Mesenchymal stem cell (in vitro differentiated cells and primary cell): ENCODE results near the gene ZC3H4.

ENCODE experiments used
- DNase-seq: peaks from one replicate; pipeline ENCODE4 v3.0.0-alpha.2; 2013
- H2AFZ ChIP-seq: one replicate; pipeline ENCODE4 v1.6.1; 2013; ENCODE audit warnings: low read depth, mild to moderate bottlenecking, control low read depth, inconsistent platforms, low read length, moderate library complexity
- H2AK5ac ChIP-seq: 2 replicates; pipeline ENCODE4 v1.6.1; 2013; ENCODE audit warnings: low read length, moderate library complexity, mild to moderate bottlenecking, inconsistent platforms; ENCODE audit not compliant: severe bottlenecking
- H2BK120ac ChIP-seq: one replicate; pipeline ENCODE4 v1.6.1; 2013; ENCODE audit warnings: low read depth, mild to moderate bottlenecking, inconsistent platforms, low read length, moderate library complexity
- H2BK12ac ChIP-seq, 2 experiments: one replicate each; pipeline ENCODE4 v1.6.1; 2013; ENCODE audit warnings: inconsistent platforms in 2 of 2, low read length in 2 of 2, mild to moderate bottlenecking in 2 of 2, moderate library complexity in 2 of 2, control low read depth in 1 of 2
- H2BK15ac ChIP-seq: one replicate; pipeline ENCODE4 v1.6.1; 2013; ENCODE audit warnings: mild to moderate bottlenecking, low read depth, inconsistent platforms; ENCODE audit not compliant: poor library complexity, severe bottlenecking
- H2BK5ac ChIP-seq: 2 replicates; pipeline ENCODE4 v1.6.1; 2013; ENCODE audit warnings: low read depth, mild to moderate bottlenecking, low read length, control low read depth, inconsistent platforms; ENCODE audit not compliant: poor library complexity, severe bottlenecking
- H3K14ac ChIP-seq, 2 experiments: one replicate each; pipeline ENCODE4 v1.6.1; 2013; ENCODE audit warnings: inconsistent platforms in 2 of 2, low read length in 2 of 2, control low read depth in 1 of 2, mild to moderate bottlenecking in 1 of 2, moderate library complexity in 1 of 2
- H3K18ac ChIP-seq, 2 experiments: one replicate each; pipeline ENCODE4 v1.6.1; 2013; ENCODE audit warnings: inconsistent platforms in 2 of 2, low read length in 2 of 2, control low read depth in 1 of 2, low read depth in 1 of 2, mild to moderate bottlenecking in 1 of 2
- H3K23ac ChIP-seq, 2 experiments: one replicate each; pipeline ENCODE4 v1.6.1; 2013; ENCODE audit warnings: inconsistent platforms in 2 of 2, low read length in 2 of 2, mild to moderate bottlenecking in 2 of 2, moderate library complexity in 2 of 2, control low read depth in 1 of 2
- H3K27ac ChIP-seq: 2 replicates; pipeline ENCODE4 v1.5.1; 2013; ENCODE audit warnings: mild to moderate bottlenecking, moderate library complexity, low read length, control low read depth, inconsistent platforms; ENCODE audit not compliant: poor library complexity, severe bottlenecking
- H3K27me3 ChIP-seq, 2 experiments: 2 replicates each; pipeline versions ENCODE4 v1.6.1 to v1.7.0; 2013; ENCODE audit warnings: low read length in 2 of 2, mild to moderate bottlenecking in 2 of 2, moderate library complexity in 2 of 2, control low read depth in 1 of 2, inconsistent platforms in 1 of 2; ENCODE audit not compliant: control insufficient read depth in 1 of 2, insufficient read depth in 1 of 2
- H3K36me3 ChIP-seq, 2 experiments: 2 replicates each; pipeline versions ENCODE4 v1.6.1 to v1.7.0; 2013; ENCODE audit warnings: low read length in 2 of 2, control low read depth in 1 of 2, inconsistent platforms in 1 of 2, low read depth in 1 of 2, mild to moderate bottlenecking in 1 of 2; ENCODE audit not compliant: insufficient read depth in 2 of 2, control insufficient read depth in 1 of 2
- H3K4ac ChIP-seq, 2 experiments: one replicate each; pipeline ENCODE4 v1.6.1; 2013; ENCODE audit warnings: inconsistent platforms in 2 of 2, low read length in 2 of 2, mild to moderate bottlenecking in 2 of 2, moderate library complexity in 2 of 2, control low read depth in 1 of 2, low read depth in 1 of 2
- H3K4me1 ChIP-seq: 2 replicates; pipeline ENCODE4 v1.6.1; 2013; ENCODE audit warnings: low read depth, low read length, control low read depth; ENCODE audit not compliant: control insufficient read depth, insufficient read depth
- H3K4me2 ChIP-seq: 2 replicates; pipeline ENCODE4 v1.6.1; 2013; ENCODE audit warnings: low read length, mild to moderate bottlenecking, inconsistent platforms; ENCODE audit not compliant: poor library complexity, severe bottlenecking
- H3K4me3 ChIP-seq, 2 experiments: 2 replicates each; pipeline versions ENCODE4 v1.5.1 to v1.7.0; 2013; ENCODE audit warnings: low read length in 2 of 2, mild to moderate bottlenecking in 2 of 2, control low read depth in 1 of 2, low read depth in 1 of 2; ENCODE audit not compliant: insufficient read depth in 1 of 2
- H3K79me1 ChIP-seq: replicated peaks from 2 replicates; pipeline ENCODE4 v1.6.1; 2013; ENCODE audit warnings: mild to moderate bottlenecking, control low read depth, low read length, inconsistent platforms; ENCODE audit not compliant: poor library complexity, severe bottlenecking
- H3K9ac ChIP-seq: 2 replicates; pipeline ENCODE4 v1.7.0; 2013; ENCODE audit warnings: mild to moderate bottlenecking, low read length, moderate library complexity
- H3K9me3 ChIP-seq: 2 replicates; pipeline ENCODE4 v1.7.0; 2013; ENCODE audit warnings: mild to moderate bottlenecking, low read length; ENCODE audit not compliant: control insufficient read depth
- H4K8ac ChIP-seq: one replicate; pipeline ENCODE4 v1.6.1; 2013; ENCODE audit warnings: inconsistent platforms, mild to moderate bottlenecking, low read length, moderate library complexity
- H4K91ac ChIP-seq: one replicate; pipeline ENCODE4 v1.6.1; 2013; ENCODE audit warnings: mild to moderate bottlenecking, low read length, inconsistent platforms
- WGBS: methylation state at CpG from one replicate; pipeline ENCODE4 v1.1.7; 2013; ENCODE audit warnings: mixed read lengths; 5-methylcytosine and 5-hydroxymethylcytosine counted together

The ZC3H4 gene

DNA sequence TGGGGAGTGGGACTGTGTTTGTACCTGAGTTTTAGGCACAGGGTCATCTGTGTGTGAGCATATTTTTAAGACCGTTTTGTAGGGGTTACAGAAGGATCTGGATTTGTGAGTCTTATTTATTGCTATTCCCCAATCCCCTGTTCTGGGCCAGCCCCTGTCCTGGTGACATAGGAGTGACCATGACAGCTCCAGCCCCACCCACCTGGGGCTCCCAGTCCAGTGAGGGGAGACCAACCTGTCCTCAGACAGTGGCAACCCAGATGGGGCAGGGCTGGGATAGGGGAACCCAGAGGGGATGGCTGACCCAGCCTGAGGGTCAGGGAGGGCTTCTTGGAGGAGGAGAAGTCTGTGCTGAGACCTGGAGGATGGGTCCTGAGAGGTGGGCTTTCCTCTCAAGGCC, 75.8 kb downstream of the ZC3H4 start:
- H2BK120ac ChIP-seq, result no peak overlapping the region
- H2BK12ac ChIP-seq, result no peak overlapping the region
- H3K23ac ChIP-seq, result no peak overlapping the region
- H3K4ac ChIP-seq, result no peak overlapping the region
- no peak overlapping the region for H2AK5ac ChIP-seq
- no peaks in the 10 kb centered on the region for H3K27me3 ChIP-seq
- H2BK15ac ChIP-seq, result peak overlapping the region; percentile 19
- DNase-seq, result no peak
- H3K4me1 ChIP-seq, result peaks cover 4% of the 10 kb centered on the region
- no peak overlapping the region for H3K27ac ChIP-seq
- no peak overlapping the region for H3K14ac ChIP-seq
- no peaks in the 10 kb centered on the region for H3K9me3 ChIP-seq
- H4K91ac ChIP-seq, result no peak overlapping the region
- no peak overlapping the region for H3K4me2 ChIP-seq
- no peak overlapping the region for H3K9ac ChIP-seq
- H3K18ac ChIP-seq, result no peak overlapping the region
- H4K8ac ChIP-seq, result no peak overlapping the region
- H2AFZ ChIP-seq, result no peak overlapping the region
- H3K79me1 ChIP-seq, result peaks cover 8% of the 10 kb centered on the region
- H2BK5ac ChIP-seq, result no peak overlapping the region
- no peak overlapping the region for H3K4me3 ChIP-seq
- WGBS, result no CpG with 5 or more reads among the region's 1 CpG
- H3K36me3 ChIP-seq, result peaks cover 0 to 24% of the 10 kb centered on the region in 2 experiments

DNA sequence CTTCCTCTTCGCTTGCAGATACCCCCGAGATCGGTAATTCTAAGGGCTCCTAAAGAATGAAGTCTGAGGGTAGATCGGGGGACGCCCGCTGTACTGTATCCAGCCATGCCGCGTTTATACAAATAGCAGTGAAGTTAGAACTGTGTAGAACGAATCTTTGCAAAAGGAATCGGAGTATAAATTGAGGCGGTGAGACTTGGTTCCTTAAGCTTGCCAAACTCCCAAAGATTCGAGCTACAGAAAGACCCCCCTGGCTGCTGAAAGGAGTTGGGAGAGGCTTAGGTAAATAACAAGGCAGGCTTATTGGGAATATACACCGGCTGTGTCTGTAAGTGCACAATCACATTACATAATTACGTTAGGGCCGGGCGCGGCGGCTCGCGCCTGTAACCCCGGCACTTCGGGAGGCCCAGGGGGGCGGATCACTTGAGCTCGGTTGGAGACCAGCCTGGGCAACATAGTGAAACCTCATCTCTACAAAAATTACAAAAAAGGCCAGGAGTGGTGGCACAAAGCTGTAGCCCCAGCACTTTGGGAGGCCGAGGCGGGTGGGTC, 77.4 kb downstream of the ZC3H4 start:
- no peak overlapping the region for H3K14ac ChIP-seq
- H3K27ac ChIP-seq, result no peak overlapping the region
- peak overlapping the region in 1 of 2 experiments; percentile 27 for H3K4ac ChIP-seq
- H4K8ac ChIP-seq, result no peak overlapping the region
- peak overlapping the region; percentile 28 to 81 for H3K4me3 ChIP-seq
- no peak overlapping the region for H2BK120ac ChIP-seq
- H3K27me3 ChIP-seq, result peaks cover 0 to 7% of the 10 kb centered on the region in 2 experiments
- no peak for DNase-seq
- 70% methylated on average over 24 of the region's 26 CpGs for WGBS
- H3K4me1 ChIP-seq, result peaks cover 6% of the 10 kb centered on the region
- no peak overlapping the region for H3K18ac ChIP-seq
- no peak overlapping the region for H2AFZ ChIP-seq
- H3K9ac ChIP-seq, result peak overlapping the region; percentile 82
- peak overlapping the region; percentile 9 for H4K91ac ChIP-seq
- H3K9me3 ChIP-seq, result no peaks in the 10 kb centered on the region
- H3K4me2 ChIP-seq, result peak overlapping the region; percentile 73
- H3K79me1 ChIP-seq, result peaks cover 3% of the 10 kb centered on the region
- no peak overlapping the region for H2BK15ac ChIP-seq
- H2BK5ac ChIP-seq, result no peak overlapping the region
- H2AK5ac ChIP-seq, result no peak overlapping the region
- no peak overlapping the region for H3K23ac ChIP-seq
- peaks cover 0 to 16% of the 10 kb centered on the region in 2 experiments for H3K36me3 ChIP-seq
- H2BK12ac ChIP-seq, result no peak overlapping the region

DNA sequence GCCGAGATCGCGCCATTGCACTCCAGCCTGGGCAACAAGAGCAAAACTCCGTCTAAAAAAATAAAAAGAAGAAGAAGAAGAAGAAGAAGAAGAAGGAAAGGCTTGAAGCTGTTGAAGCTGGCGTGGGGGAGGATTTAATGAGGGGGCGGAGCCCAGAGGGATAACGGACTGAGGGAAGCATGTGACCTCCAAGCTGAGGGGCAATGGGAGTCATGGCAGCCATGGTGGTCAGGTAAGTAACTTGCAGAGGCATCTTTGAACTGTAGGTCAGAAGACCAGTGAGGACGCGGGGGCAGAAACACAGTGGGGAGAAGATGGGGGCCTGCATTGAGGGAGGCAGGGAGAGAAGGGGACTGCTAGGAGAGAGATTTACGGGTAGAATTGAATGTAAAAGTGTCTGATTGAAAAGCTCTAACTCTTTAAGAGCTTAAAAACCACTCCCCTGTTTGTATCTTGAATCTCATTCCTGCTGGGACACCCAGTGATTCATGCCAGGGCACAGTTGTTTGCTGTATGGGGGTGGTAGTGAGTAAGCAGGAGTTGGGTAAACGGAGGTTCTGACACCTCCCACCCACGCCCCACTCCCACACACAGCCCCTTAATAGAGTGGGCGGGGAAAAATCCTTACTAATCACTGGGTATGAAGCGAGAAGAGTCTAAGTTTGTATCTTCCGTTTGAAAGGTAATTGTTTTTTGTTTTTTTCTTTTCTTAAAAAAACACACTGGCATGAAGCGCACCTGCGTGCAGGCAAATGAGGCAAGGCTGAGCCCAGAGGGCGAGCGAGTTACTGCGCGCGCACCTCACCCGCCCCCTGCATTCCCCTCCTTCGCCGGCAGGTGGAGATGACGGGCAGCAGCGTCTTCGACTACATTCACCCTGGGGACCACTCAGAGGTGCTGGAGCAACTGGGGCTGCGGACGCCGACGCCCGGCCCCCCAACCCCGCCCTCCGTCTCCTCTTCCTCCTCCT, 78.2 kb downstream of the ZC3H4 start:
- Histone ChIP-seq H3K36me3 (peaks cover 0 to 10% of the 10 kb centered on the region in 2 experiments), H2AK5ac (no peak overlapping the region), H3K4ac (no peak overlapping the region), H4K8ac (no peak overlapping the region), H3K18ac (no peak overlapping the region), H2AFZ (no peak overlapping the region), H3K14ac (no peak overlapping the region), H2BK5ac (no peak overlapping the region), H3K9me3 (no peaks in the 10 kb centered on the region), H2BK120ac (no peak overlapping the region), H2BK12ac (no peak overlapping the region), H3K4me2 (peak overlapping the region; percentile 73), H3K27me3 (peaks cover 0 to 7% of the 10 kb centered on the region in 2 experiments), H3K79me1 (peaks cover 2% of the 10 kb centered on the region), H3K27ac (no peak overlapping the region), H4K91ac (no peak overlapping the region), H3K9ac (peak overlapping the region; percentile 82), H3K4me1 (peaks cover 6% of the 10 kb centered on the region), H3K23ac (no peak overlapping the region), H3K4me3 (peak overlapping the region; percentile 28 to 81), H2BK15ac (no peak overlapping the region)
- WGBS, result 25% methylated on average over 19 of the region's 35 CpGs
- peak; percentile 76 for DNase-seq

DNA sequence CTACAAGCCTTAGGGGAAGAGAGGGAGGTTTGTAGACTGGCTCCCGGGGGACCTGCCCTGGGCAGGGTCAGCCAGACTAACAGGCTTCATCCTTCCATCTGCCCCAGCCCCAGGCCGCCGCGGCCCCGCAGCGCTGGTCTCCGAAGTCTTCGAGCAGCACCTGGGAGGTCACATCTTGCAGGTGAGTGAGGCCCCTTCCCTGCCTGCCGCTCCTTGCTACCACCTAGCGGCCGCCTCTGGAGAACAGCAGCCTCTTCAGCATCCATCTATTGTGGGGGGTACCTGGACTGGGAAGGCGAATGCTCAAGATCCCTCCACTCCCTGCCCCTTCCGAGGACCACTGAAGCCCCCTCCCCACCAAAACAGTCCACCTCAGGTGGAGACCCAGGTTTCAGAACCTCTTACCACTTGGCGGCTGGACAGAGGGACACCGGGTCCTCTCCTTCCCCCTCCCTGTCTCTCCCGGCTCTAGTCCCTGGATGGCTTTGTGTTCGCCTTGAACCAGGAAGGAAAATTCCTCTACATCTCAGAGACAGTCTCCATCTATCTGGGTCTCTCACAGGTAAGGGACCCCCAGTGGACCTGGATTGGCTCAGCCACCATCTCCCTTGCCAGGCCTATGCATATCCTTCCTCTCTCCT, 81.3 kb downstream of the ZC3H4 start:
- Histone ChIP-seq H2AFZ (no peak overlapping the region), H4K8ac (no peak overlapping the region), H3K23ac (no peak overlapping the region), H2BK12ac (no peak overlapping the region), H3K4me3 (no peak overlapping the region), H2BK5ac (no peak overlapping the region), H3K14ac (no peak overlapping the region), H3K4me1 (peaks cover 9% of the 10 kb centered on the region), H3K4me2 (no peak overlapping the region), H2AK5ac (no peak overlapping the region), H4K91ac (no peak overlapping the region), H3K36me3 (no peaks in the 10 kb centered on the region), H3K79me1 (no peaks in the 10 kb centered on the region), H3K9ac (no peak overlapping the region), H3K18ac (no peak overlapping the region), H2BK120ac (no peak overlapping the region), H2BK15ac (no peak overlapping the region), H3K27ac (no peak overlapping the region), H3K27me3 (peaks cover 16 to 20% of the 10 kb centered on the region in 2 experiments), H3K9me3 (no peaks in the 10 kb centered on the region), H3K4ac (no peak overlapping the region)
- WGBS, result 19% methylated on average over 17 of the region's 17 CpGs
- no peak for DNase-seq
